ENCODE measurements around the gene GP9.
"Not testable (repeated sequence)": the region's sequence is repeated elsewhere in the genome, so short reads cannot be mapped to it uniquely, and the experiment has no call there.

GP9 gene

DNA sequence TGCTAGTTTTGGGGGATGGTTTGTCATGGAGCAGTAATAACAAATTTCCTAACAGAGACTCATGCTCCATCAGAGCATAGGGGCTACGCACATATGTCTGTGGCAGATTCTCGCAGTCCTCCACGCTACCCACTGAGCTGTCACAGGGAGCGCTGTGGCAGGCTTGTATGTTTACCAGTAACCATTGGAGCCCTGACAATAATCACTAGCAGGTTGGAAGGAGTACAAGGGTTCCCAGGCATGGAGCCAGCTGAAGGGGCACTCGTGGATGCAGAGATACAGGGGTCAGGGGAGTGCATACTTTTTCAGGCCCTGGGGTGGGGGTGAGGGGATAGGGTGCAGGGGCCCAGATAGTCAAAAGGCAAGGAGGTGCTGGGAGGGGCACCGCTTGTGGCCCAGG is 7.9 kb upstream of the GP9 start:
- peak; percentile 42 for DNase-seq

DNA sequence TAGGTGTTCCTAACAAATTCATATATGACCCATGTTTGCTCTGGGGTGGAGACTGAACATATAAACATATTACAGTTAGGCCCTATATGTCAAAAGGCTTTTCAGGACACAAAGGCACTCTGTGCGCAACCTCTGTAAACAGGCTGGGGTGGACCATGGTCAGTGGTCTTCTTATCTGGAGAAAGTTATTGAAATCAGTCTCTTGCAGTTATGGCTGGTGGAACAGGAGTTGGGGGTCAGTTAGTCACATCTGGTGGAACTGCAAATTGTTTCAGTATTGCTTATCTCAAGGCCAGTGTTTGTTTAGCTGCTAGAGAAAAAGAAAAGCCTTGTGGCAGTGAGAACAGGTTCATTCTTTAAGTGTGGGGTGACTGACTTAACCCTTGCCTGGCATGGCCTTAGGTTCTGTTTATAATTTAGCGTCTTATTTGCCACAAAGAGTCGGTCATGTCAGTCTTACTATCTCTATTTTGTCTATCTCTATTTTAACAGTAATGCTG is 5.9 kb upstream of the GP9 start:
- DNase-seq, result no peak

DNA sequence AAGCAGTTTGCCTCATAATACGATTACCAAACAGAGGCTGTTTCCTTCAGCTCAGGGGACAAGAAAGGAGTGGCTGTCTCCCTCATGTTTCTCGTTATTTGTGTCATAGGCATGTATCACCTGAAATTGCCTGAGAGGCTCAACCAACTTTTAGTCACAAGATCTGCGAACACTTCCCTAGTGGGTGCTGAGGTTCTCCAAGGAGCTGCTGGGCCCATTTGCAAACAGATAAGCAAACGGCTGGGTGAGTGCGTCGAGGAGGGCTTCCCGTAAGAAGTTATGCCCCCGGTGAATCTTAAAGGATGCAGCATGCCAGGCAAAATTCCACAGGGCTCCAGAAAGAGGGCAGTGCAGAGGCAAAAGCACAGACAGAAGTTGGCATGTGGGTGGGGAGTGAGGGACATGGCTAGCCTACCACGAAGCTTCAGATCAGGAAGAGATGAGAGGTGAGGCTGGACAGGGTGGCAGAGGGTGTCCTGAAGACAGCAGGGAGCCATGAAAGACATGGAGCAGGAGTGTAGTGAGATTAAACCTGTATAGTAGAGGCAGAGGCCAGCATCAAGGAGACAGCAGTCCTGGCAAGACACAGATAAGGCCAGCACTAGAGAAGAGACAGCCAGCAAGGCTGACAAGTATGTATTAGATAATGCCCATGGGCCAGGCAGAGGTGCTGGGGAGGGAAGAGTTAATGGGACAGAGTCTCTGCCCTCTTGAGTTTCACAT is 4.0 kb upstream of the GP9 start:
- no peak for DNase-seq

DNA sequence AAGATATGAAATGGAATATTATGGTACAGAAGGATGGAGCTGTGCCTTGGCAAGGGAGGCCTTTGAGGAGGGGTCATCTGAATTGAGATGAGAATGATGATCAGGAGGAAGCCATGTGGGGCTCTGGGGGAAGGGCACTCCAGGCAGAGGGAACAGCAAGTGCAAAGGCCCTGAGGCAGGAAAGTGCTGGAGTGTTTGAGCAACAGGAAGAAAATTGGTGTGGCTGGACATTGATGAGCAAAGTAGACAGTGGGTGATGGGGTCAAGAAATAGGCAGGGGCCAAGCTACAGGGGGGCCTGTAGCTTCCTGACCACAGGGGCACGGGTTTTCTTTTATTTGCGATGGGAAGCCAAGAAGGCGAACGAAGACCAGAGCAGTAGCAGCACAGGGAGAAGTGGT is 3.3 kb upstream of the GP9 start:
- DNase-seq, result no peak

DNA sequence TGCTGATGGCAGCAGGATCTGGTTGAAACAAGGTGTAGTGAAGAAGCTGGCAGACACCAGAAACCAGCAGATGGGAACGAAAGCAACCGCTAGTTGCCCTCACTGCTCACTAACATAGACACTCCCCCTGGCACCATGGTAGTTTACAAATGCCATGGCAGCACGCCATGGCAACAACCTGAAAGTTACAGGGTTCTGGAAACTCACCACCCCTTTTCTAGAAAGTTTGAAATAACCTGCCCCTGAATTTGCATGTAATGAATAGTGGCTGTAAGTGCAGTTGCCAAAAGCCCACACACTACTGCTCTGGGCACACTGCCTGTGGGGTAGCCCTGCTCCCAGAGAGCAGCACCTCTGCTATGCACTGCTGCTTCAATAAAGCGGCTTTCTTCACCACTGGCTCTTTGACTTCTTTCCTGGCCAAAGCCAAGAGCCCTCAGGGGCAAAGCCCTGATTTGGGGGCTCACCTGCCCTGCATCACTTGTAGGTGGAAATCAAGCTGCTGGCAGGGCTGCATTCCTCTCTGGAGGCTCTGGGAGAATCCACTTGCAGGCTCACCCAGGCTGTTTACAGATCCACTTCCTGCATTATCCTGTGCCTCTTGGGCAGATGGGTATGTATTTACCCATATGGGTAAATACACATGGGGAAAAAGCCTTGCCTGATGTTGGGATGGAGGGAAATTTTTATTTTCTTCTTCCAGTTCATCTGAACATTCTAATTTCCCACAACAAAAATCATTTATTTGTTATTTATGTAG is 2.0 kb upstream of the GP9 start:
- peak; percentile 95 for DNase-seq

DNA sequence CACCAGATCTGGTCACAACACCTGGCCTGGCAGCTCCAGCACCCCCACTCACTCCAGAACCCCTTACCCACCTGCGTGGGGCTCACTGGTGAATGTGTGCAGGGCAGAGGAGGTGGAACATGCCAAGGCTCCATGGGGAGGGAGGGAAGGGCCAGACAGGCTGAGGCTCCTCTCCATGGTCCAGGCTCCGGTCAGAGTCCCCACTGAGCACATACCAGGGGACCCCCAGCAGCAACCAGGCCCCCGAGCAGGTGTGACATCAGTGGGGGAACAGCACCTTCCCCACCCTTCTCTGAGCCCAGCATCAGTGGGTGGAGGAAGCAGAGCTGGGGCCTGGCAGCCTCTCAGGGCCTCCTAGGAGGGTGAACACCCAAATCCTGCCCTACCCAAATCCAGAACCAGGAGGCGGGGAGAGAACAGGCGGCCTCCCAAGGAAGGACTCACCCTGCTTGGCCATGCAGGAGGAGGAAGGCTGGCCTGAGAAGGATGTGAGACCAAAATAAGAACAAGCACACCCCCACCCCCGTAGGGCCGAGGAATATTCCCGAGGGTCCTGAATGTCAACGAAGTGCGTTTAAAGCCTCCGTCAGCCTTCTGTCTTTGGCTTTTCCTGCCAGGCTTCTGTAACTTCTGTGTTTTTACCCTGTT is 1.1 kb upstream of the GP9 start:
- DNase-seq, result no peak

DNA sequence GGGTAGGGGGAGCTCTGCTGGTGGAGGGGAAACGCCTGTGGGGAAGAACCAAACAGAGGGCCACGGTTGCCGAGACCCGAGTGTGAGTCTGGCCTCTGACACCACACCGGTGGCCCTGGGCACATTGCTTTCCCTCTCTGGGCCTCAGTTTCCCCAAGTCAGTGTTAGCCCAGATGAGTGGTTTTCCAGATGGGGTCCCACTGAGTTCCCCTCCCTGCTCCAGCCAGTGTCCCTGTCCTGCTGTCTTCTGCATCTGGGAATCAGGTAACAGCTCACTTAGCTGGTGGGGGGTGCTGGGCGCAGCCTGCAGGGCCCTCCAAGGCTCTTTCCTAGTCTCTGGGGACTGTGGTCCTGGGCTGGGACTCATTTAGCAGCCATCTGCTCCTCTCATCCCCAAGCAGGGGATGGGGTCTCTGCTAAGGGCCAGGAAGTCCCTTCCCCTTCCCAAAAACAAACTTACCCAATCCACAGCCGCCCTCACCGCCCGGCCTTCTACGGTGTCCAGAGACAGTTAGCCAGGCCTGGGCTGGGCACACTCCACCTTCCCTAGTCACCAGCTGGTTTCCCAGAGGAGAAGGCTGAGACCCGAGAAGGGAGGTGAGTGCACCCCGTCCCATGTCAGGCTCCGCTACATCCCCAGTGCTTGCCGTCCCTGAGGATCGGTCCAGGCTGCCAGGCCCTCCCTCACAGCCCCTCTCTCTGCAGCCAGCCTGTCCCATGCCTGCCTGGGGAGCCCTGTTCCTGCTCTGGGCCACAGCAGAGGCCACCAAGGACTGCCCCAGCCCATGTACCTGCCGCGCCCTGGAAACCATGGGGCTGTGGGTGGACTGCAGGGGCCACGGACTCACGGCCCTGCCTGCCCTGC is 676 bp downstream of the GP9 start:
- no peak for DNase-seq

DNA sequence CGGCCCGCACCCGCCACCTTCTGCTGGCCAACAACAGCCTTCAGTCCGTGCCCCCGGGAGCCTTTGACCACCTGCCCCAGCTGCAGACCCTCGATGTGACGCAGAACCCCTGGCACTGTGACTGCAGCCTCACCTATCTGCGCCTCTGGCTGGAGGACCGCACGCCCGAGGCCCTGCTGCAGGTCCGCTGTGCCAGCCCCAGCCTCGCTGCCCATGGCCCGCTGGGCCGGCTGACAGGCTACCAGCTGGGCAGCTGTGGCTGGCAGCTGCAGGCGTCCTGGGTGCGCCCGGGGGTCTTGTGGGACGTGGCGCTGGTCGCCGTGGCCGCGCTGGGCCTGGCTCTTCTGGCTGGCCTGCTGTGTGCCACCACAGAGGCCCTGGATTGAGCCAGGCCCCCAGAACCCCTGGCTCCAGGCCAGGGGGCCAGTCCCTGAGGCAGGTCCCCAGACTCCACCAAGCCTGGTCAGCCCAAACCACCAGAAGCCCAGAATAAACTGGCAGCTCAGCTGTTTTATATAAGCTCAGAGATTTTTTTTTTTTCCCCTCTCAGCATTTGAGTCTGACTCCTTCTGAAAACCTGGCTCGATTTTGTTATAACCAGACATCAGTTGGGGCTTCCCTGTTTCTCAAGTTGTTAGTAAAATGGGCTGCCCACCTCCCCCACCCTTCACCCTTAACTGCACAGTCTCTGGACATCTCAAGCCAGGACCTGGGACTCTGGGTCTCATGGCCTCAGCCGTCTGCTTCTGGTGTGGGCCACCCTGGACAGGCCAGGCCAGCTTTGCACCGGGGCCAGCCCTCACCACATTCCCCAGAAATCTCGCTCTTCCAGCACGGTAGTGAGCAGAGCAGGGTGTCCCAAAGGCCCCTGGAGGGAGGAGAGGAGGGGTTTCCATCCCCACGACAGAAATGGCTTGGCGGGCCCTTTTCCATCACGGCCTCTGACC is 1.6 kb downstream of the GP9 start:
- DNase-seq, result no peak

DNA sequence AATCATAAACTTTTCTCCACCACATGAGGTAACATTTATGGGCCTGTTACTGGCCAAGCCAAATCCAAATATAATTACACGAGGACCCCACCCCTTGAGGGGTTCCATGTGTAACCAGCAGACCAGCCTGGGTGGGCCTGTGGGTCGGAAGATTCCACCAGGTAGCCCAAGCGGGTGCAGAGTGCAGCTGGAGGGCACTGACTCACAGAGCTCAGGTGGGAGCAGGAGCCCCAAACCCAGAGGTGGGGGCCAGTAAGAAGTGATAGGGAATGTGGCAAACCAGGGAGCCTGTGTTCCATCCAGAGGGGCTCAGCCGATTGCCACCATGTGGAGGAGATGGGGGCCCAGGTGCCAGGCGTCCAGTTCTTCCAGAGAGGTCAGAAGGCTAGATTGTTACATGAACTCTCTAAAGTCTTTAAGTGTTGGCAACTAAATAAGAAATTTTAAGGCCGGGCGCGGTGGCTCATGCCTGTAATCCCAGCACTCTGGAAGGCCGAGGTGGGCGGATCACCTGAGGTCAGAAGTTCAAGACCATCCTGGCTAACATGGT is 2.6 kb downstream of the GP9 start:
- no peak for DNase-seq

DNA sequence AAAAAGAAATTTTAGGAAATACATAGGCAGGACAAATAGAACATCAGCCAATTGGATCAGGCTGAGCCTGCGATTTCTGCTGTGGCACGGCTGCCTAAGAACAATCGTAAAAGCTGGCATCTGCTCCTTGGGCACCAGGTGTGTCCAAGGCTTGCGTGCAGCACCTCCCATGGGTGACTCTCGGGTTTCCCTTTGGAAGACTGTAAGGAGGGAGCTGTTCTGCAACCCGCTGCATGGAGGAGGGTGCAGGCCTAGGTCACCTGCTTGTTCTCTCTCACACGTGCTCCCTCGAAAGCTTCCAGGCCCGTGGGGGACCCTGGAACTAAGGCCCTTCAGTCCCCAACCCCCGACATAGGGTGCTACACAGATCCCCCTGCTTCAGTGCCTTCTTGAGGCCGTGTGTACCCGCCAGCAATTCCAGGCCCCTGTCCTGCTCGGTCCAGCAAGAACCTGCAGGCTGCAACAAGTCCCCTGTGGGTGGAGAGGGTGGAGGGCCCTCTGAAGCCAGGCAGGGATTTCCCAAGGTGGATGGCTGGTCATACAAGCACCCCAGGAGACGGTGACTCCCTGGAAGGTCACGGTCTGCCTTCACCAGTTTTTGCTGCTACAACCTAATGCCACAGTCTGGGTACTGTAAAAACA is 3.4 kb downstream of the GP9 start:
- DNase-seq, result no peak

DNA sequence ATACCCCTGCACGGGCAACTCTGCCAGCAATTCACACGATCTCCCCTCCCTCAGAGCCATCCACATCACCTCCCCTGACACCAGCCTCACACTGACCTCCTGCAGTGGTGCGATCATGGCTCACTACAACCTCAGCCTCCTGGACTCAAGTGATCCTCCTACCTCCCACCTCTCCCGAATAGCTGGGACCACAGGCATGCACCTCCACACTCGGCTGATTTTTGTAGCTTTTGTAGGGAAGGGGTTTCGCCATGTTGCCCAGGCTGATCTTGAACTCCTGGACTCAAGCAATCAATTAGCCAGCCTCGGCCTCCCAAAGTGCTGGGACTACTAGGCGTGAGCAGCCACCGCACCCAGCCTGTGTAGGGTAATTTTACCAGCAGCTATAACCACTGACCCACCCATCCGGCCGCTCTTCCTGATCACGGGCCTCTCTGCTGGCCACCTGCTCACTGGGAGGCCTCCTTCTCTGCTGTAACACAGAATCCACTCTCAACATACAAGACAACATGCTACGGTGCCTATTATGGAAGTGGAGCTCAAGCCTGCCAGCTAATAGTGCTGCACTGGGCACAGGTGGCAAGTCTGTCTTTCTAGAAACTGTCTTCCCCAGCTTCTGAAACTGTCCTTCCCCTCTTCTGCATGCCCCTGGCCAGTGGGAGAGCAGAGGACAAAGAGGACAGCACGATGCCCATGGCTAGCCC is 4.6 kb downstream of the GP9 start:
- no peak for DNase-seq

DNA sequence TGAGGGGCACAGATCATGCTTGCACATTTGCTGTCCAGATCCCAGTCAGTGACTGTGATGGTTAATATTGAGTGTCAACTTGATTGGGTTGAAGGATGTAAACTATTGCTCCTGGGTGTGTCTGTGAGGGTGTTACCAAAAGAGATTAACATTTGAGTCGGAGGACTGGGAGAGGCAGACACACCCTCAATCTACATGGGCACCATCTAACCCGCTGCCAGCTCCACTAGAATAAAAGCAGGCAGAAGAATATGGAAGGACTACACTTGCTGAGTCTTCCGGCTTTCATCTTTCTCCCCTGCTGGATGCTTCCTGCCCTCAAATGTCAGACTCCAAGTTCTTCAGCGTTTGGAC is 5.1 kb downstream of the GP9 start:
- DNase-seq, result no peak

DNA sequence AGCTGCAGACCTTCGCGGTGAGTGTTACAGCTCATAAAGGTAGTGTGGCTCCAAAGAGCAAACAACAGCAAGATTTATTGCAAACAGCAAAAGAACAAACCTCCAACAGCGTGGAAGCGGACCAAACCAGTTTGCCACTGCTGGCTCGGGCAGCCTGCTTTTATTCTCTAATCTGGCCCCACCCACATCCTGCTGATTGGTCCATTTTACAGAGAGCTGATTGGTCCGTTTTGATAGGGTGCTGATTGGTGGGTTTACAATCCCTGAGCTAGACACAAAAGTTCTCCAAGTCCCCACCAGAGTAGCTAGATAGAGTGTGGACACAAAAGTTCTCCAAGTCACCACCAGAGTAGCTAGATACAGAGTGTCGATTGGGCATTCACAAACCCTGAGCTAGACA is 7.1 kb downstream of the GP9 start:
- DNase-seq, result not testable (repeated sequence)

DNA sequence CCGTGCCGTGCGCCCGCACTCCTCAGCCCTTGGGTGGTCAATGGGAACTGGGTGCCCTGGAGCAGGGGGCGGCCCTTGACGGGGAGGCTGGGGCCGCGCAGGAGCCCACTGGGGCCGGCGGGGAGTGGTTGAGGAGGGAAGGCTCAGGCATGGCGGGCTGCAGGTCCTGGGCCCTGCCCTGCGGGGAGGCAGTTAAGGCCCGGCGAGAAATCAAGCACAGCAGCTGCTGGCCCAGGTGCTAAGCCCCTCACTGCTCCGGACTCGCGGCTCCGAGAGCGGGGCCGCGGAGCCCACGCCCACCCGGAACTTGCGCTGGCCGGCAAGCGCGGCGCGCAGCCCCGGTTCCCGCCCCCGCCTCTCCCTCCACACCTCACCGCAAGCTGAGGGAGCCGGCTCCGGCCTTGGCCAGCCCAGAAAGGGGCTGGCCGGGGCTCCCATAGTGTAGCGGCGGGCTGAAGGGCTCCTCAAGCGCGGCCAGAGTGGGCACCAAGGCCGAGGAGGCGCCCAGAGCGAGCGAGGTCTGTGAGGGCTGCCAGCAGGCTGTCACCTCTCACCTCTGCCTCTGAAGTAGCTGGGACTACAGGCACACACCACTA is 7.8 kb downstream of the GP9 start:
- DNase-seq, result no peak

DNA sequence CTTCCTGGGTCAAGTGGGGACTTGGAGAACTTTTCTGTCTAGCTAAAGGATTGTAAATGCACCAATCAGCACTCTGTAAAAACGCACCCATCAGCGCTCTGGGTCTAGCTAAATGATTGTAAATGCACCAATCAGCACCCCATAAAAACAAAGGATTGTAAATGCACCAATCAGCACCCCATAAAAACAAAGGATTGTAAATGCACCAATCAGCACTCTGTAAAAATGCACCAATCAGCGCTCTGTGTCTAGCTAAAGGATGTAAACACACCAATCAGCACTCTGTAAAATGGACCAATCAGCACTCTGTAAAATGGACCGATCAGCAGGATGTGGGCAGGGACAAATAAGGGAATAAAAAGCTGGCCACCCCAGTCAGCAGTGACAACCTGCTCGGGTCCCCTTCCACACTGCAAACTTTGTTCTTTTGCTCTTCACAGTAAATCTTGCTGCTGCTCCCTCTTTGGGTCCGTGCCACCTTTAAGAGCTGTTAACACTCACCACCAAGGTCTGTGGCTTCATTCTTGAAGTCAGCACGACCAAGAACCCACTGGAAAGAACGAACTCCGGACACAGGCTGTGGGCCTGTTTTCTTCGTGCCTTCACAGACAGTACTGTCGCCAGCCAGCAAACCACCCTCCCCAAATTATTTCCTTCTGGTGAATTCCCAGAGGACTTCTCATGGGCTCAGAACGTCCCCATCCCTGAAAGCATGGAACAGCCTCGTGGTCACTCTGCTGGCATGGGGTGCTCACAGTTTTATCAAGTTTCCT is 8.9 kb downstream of the GP9 start:
- DNase-seq, result not testable (repeated sequence)

DNA sequence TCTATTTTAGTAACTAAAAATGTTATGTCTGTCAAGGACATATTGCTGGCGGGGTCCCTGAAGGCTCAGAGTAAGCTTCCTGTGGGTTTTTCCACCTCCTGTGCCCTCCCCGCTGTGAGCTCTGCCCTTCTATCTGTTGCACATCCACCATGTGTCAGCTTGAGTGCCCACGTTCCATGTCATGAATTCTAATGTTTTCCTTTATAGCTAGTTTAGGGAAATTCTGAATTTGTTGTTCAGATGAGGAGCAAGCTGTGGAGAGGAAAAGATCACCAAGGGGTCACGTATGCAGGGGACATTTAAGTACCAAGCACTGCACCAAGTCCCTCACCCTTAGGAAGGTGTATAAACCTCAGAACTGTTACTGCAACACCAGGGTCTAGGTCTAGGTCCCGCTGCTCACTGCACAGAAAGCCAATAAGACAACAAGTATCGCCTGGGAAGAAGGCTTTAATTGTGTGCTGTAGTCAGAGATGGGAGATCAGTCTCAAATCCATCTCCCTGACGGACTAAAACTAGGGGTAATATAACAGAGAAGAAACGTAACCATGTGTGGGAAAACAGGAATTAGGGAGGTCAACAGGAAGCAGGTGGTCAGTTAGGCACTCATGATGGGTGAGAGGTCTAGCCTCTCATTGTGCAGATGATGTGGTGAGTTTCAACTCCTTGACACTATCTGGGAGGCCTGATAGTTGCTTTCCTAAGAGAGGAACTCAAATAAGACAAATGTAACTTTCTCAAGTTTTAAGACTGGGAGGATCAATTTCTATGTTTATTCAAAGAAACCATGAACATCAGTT is 9.7 kb downstream of the GP9 start:
- no peak for DNase-seq

DNA sequence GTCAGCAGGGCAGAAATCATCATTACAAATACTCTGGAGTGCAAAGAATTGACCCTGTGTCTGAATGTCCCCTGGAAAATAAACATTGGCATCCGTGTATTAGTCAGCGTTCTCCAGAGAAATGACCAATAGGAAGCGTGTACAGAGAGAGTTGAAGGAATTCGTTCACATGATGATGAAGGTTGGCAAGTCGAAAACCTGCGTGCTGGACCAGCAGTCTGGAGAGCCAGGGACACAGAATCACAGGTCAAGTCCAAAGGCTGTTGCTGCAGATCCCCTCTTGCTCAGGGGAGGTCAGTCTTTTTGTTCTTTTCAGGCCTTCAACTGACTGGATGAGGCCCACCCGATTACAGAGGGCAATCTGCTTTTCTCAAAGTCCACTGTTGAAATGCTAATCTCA is 16.6 kb downstream of the GP9 start:
- DNase-seq, result no peak

DNA sequence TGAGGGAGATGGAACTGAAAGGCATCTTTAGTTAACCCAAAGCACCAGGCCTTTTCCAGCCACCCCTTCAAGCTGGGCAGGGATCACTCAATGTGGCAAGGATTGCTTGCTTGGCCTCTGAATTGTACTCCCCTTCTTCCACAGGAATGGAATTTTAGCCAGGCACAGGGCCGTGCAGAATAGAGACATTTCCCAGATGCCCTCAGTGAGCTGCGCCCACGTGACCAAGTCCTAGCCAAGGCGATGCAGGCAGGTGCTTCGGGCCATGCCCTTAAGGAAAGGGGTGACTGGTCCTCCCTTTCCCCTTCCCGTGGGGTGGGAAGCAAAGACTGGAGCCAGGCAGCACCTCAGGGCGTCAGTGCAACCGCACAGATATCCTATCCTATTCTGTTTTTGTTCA is 17.9 kb downstream of the GP9 start:
- no peak for DNase-seq

Measured in NCI-H1694 (cell line).